Neural cell (in vitro differentiated cells): ENCODE measurements around the gene TEK. TPM values are rescaled to one million over a fixed set of nuclear protein-coding genes. Genes with fewer than 3 reads are reported as not detected.

Source experiments
- H2AFZ ChIP-seq: fragments of 200-600, 300-800 bp; sonication (generic), shearing (Covaris generic); 2 replicates; pipeline ENCODE4 v1.6.0; 2014; ENCODE audit warnings: low read depth, mild to moderate bottlenecking, antibody characterized with exemption, low read length, moderate library complexity
- H3F3A ChIP-seq: fragments of 200-600 bp; shearing (Covaris generic); 2 replicates; pipeline ENCODE4 v1.6.1; 2016; ENCODE audit warnings: mild to moderate bottlenecking, moderate library complexity, mixed read lengths, antibody characterized with exemption, low read length; ENCODE audit not compliant: insufficient read depth, poor library complexity, severe bottlenecking
- H3K27ac ChIP-seq: fragments of 200-600, 300-800 bp; sonication (generic), shearing (Covaris generic); 2 replicates; pipeline ENCODE4 v1.5.1; 2014; ENCODE audit warnings: mild to moderate bottlenecking, low read length, moderate library complexity
- H3K27me3 ChIP-seq: fragments of 300-800, 200-600 bp; sonication (generic), shearing (Covaris generic); 2 replicates; pipeline ENCODE4 v1.6.0; 2014; ENCODE audit warnings: mild to moderate bottlenecking, low read depth, low read length, moderate library complexity; ENCODE audit not compliant: insufficient read depth
- H3K36me3 ChIP-seq: fragments of 300-800, 200-600 bp; sonication (generic), shearing (Covaris generic); 2 replicates; pipeline ENCODE4 v1.5.1; 2014; ENCODE audit warnings: mild to moderate bottlenecking, antibody characterized with exemption, low read length, moderate library complexity; ENCODE audit not compliant: insufficient read depth
- H3K4me2 ChIP-seq: fragments of 300-800, 200-600 bp; sonication (generic), shearing (Covaris generic); 2 replicates; pipeline ENCODE4 v1.6.0; 2014; ENCODE audit warnings: mild to moderate bottlenecking, low read length
- H3K4me3 ChIP-seq: fragments of 300-800, 200-600 bp; sonication (generic), shearing (Covaris generic); 2 replicates; pipeline ENCODE4 v1.5.1; 2014; ENCODE audit warnings: mild to moderate bottlenecking, low read length, moderate library complexity
- H3K79me2 ChIP-seq: fragments of 200-600 bp; shearing (Covaris generic); replicated peaks from 2 replicates; pipeline ENCODE4 v1.6.0; 2014; ENCODE audit warnings: mild to moderate bottlenecking, low read length, moderate library complexity; ENCODE audit not compliant: insufficient read depth
- H3K9ac ChIP-seq: fragments of 300-800, 200-600 bp; sonication (generic), shearing (Covaris generic); 2 replicates; pipeline ENCODE4 v1.6.1; 2016; ENCODE audit warnings: mild to moderate bottlenecking, low read length, mixed read lengths
- H3K9me2 ChIP-seq: fragments of 200-600 bp; shearing (Covaris generic); 2 replicates; pipeline ENCODE4 v1.6.1; 2016; ENCODE audit warnings: mild to moderate bottlenecking, low read length, mixed read lengths; ENCODE audit not compliant: insufficient read depth
- H3K9me3 ChIP-seq: fragments of 200-600, 300-800 bp; sonication (generic), shearing (Covaris generic); 2 replicates; pipeline ENCODE4 v1.6.1; 2016; ENCODE audit warnings: mild to moderate bottlenecking, mixed run types, low read length, moderate library complexity, mixed read lengths
- H4K20me1 ChIP-seq: fragments of 200-600 bp; shearing (Covaris generic); 2 replicates; pipeline ENCODE4 v1.6.1; 2016; ENCODE audit warnings: mild to moderate bottlenecking, mixed run types; ENCODE audit not compliant: insufficient read depth
- EP300 ChIP-seq: fragments of 450-650 bp; conservative IDR thresholded peaks from 2 replicates; pipeline ENCODE4 v1.6.1; 2014; ENCODE audit warnings: antibody characterized with exemption, mild to moderate bottlenecking, moderate library complexity; ENCODE audit not compliant: poor library complexity, severe bottlenecking
- EZH2 ChIP-seq: fragments of 200-600, 300-800 bp; shearing (Covaris generic), sonication (generic); IDR thresholded peaks from 2 replicates; pipeline ENCODE4 v1.6.1; 2014; ENCODE audit warnings: antibody characterized with exemption, low read length, borderline replicate concordance, mild to moderate bottlenecking; ENCODE audit not compliant: insufficient read depth, poor library complexity, severe bottlenecking
- MXI1 ChIP-seq: fragments of 450-650 bp; conservative IDR thresholded peaks from 2 replicates; pipeline ENCODE4 v1.6.1; 2014; ENCODE audit warnings: antibody characterized with exemption, mild to moderate bottlenecking; ENCODE audit not compliant: poor library complexity, severe bottlenecking
- POLR2AphosphoS5 ChIP-seq: IDR thresholded peaks from 2 replicates; pipeline ENCODE4 v1.6.1; 2012
- RAD21 ChIP-seq: fragments of 450-650 bp; conservative IDR thresholded peaks from 2 replicates; pipeline ENCODE4 v1.6.1; 2014; ENCODE audit warnings: antibody characterized with exemption, mild to moderate bottlenecking, moderate library complexity
- SMC3 ChIP-seq: fragments of 450-650 bp; conservative IDR thresholded peaks from 2 replicates; pipeline ENCODE4 v1.6.1; 2014; ENCODE audit warnings: antibody characterized with exemption, mild to moderate bottlenecking, moderate library complexity; ENCODE audit not compliant: poor library complexity
- TAF1 ChIP-seq: IDR thresholded peaks from 2 replicates; pipeline ENCODE4 v1.6.1; 2012; ENCODE audit warnings: low read depth
- polyA plus RNA-seq: library from polyadenylated mRNA; depleted of rRNA; stranded (reverse); fragments of >200 nt; gene quantifications from 2 replicates; pipeline ENCODE4 v1.2.3, GENCODE V29; 2014
- TF ChIP-seq, protein P1 (sequence below): fragments of 450-650 bp; IDR thresholded peaks from 2 replicates; pipeline ENCODE4 v1.5.1; 2014; ENCODE audit warnings: antibody characterized with exemption, mild to moderate bottlenecking, moderate library complexity; ENCODE audit not compliant: poor library complexity, severe bottlenecking
- TF ChIP-seq, protein P2 (sequence below): IDR thresholded peaks from 2 replicates; pipeline ENCODE4 v1.6.1; 2012; ENCODE audit warnings: borderline replicate concordance

Gene TEK
- polyA plus RNA-seq, 1 donor from 2014 or later = 0.83 TPM

DNA sequence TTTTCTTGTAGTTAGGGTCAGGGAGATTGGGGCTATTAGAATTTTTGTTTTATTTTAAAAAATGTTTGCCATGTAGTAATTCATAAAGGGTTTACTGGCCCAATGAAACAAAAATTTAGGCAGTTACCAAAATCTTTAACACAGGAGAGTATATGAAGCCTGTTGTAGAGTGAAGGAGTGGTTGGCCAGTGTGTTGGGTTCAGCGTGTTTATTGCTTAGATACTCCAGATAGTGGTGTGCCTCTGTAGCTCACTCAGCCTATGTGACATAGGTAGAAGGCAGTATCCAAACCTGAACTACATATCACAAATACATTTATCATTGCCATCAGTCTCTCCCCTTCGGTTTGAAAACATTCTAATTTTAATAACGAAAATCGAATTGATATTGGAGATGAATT is 1.2 kb downstream of the TEK start:
- Histone ChIP-seq H4K20me1 (no peaks in the 10 kb centered on the region), H3K4me3 (no peak overlapping the region), H3K9me3 (no peaks in the 10 kb centered on the region), H3K27ac (no peak overlapping the region), H3K4me2 (no peak overlapping the region), H3F3A (no peaks in the 10 kb centered on the region), H3K27me3 (no peaks in the 10 kb centered on the region), H3K36me3 (no peaks in the 10 kb centered on the region), H3K79me2 (no peaks in the 10 kb centered on the region), H3K9ac (no peak overlapping the region), H2AFZ (no peak overlapping the region), H3K9me2 (no peaks in the 10 kb centered on the region)
- TF ChIP-seq POLR2AphosphoS5 (no peak), MXI1 (no peak), EP300 (no peak), TAF1 (no peak), SMC3 (no peak), RAD21 (no peak), EZH2 (no peak)
- TF ChIP-seq, protein P1, sequence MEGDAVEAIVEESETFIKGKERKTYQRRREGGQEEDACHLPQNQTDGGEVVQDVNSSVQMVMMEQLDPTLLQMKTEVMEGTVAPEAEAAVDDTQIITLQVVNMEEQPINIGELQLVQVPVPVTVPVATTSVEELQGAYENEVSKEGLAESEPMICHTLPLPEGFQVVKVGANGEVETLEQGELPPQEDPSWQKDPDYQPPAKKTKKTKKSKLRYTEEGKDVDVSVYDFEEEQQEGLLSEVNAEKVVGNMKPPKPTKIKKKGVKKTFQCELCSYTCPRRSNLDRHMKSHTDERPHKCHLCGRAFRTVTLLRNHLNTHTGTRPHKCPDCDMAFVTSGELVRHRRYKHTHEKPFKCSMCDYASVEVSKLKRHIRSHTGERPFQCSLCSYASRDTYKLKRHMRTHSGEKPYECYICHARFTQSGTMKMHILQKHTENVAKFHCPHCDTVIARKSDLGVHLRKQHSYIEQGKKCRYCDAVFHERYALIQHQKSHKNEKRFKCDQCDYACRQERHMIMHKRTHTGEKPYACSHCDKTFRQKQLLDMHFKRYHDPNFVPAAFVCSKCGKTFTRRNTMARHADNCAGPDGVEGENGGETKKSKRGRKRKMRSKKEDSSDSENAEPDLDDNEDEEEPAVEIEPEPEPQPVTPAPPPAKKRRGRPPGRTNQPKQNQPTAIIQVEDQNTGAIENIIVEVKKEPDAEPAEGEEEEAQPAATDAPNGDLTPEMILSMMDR = no peak
- TF ChIP-seq, protein P2, sequence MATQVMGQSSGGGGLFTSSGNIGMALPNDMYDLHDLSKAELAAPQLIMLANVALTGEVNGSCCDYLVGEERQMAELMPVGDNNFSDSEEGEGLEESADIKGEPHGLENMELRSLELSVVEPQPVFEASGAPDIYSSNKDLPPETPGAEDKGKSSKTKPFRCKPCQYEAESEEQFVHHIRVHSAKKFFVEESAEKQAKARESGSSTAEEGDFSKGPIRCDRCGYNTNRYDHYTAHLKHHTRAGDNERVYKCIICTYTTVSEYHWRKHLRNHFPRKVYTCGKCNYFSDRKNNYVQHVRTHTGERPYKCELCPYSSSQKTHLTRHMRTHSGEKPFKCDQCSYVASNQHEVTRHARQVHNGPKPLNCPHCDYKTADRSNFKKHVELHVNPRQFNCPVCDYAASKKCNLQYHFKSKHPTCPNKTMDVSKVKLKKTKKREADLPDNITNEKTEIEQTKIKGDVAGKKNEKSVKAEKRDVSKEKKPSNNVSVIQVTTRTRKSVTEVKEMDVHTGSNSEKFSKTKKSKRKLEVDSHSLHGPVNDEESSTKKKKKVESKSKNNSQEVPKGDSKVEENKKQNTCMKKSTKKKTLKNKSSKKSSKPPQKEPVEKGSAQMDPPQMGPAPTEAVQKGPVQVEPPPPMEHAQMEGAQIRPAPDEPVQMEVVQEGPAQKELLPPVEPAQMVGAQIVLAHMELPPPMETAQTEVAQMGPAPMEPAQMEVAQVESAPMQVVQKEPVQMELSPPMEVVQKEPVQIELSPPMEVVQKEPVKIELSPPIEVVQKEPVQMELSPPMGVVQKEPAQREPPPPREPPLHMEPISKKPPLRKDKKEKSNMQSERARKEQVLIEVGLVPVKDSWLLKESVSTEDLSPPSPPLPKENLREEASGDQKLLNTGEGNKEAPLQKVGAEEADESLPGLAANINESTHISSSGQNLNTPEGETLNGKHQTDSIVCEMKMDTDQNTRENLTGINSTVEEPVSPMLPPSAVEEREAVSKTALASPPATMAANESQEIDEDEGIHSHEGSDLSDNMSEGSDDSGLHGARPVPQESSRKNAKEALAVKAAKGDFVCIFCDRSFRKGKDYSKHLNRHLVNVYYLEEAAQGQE = no peak

DNA sequence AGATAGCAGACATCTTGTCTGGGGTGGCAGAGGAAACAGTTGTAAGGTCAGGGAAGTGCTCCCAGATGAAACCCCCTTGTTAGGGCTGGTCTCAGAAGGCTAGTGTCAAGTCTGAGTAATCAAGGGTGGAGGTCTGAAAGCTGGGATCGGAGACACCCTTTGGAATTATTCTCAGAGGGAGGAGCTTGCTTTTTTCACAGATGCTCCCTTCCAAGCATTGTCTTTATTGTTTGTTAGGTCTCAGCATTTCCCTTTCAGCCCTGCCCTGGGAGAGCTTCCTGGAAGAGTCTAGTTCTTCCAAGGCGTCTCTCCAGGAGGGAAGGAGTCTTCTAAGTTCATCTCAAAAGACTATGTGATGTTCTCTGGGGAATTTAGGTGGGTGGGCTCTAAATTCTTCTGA is 3.2 kb downstream of the TEK start:
- Histone ChIP-seq H3K27ac (no peak overlapping the region), H3K4me3 (no peak overlapping the region), H4K20me1 (no peaks in the 10 kb centered on the region), H3K27me3 (no peaks in the 10 kb centered on the region), H3K79me2 (no peaks in the 10 kb centered on the region), H3K9me2 (no peaks in the 10 kb centered on the region), H3K4me2 (no peak overlapping the region), H3K36me3 (no peaks in the 10 kb centered on the region), H3K9ac (no peak overlapping the region), H3K9me3 (no peaks in the 10 kb centered on the region), H2AFZ (no peak overlapping the region), H3F3A (no peaks in the 10 kb centered on the region)
- TF ChIP-seq, protein P2 = no peak
- TF ChIP-seq EZH2 (no peak), RAD21 (no peak), SMC3 (no peak), TAF1 (no peak), MXI1 (no peak), EP300 (no peak), POLR2AphosphoS5 (no peak)
